SK-N-SH (cell line): ENCODE data around the gene ASPSCR1. TPM values are rescaled to one million over a fixed set of nuclear protein-coding genes. Genes with fewer than 3 reads are reported as not detected.

ENCODE experiments used
- CTCF ChIA-PET: fragments of 300-600, 350-600 bp; formaldehyde crosslinking; extraction: SDS; loops from one replicate; lab custom pipeline; 2021; lab: Yijun Ruan, JAX
- POLR2A ChIA-PET: fragments of 350-600 bp; sonication (Branson Sonifier 250); formaldehyde crosslinking; extraction: SDS; loops from one replicate; lab custom pipeline; 2020; ENCODE audit warnings: antibody characterized with exemption, inconsistent platforms; lab: Yijun Ruan, JAX
- DNase-seq: peaks from one replicate; pipeline ENCODE4 v3.0.0; 2012
- H2AFZ ChIP-seq: fragments of 200-600 bp; sonication (generic); 2 replicates; pipeline ENCODE4 v1.8.1; 2016; ENCODE audit warnings: antibody characterized with exemption, mild to moderate bottlenecking, low read depth
- H3F3A ChIP-seq: fragments of 200-600 bp; sonication (generic); replicated peaks from 2 replicates; pipeline ENCODE3; 2016; ENCODE audit warnings: antibody characterized with exemption, mild to moderate bottlenecking; ENCODE audit not compliant: insufficient read depth
- H3K27ac ChIP-seq, 2 experiments: fragments of 200-500 bp in 1 of 2; fragments of 200-600 bp in 1 of 2; sonication (Bioruptor generic) in 1 of 2; sonication (generic), shearing (Covaris generic) in 1 of 2; 2 replicates each; pipeline versions ENCODE4 v1.5.1 to v1.6.1; 2014 to 2016; ENCODE audit warnings: low read depth in 2 of 2, inconsistent platforms in 1 of 2, low read length in 1 of 2, mild to moderate bottlenecking in 1 of 2, mixed read lengths in 1 of 2
- H3K27me3 ChIP-seq: fragments of 200-600 bp; sonication (generic), shearing (Covaris generic); 2 replicates; pipeline ENCODE4 v1.6.1; 2016; ENCODE audit warnings: mixed run types; ENCODE audit not compliant: insufficient read depth
- H3K36me3 ChIP-seq, 2 experiments: fragments of 200-500 bp in 1 of 2; fragments of 200-600 bp in 1 of 2; sonication (Bioruptor generic) in 1 of 2; sonication (generic) in 1 of 2; replicated peaks in 1 of 2; 2 replicates each; pipeline versions ENCODE3 to v1.5.1; 2014 to 2016; ENCODE audit warnings: low read length in 1 of 2, mild to moderate bottlenecking in 1 of 2; ENCODE audit not compliant: insufficient read depth in 2 of 2, control insufficient read depth in 1 of 2
- H3K4me1 ChIP-seq, 2 experiments: fragments of 200-500 bp in 1 of 2; fragments of 200-600 bp in 1 of 2; sonication (Bioruptor generic) in 1 of 2; sonication (generic), shearing (Covaris generic) in 1 of 2; 2 replicates each; pipeline versions ENCODE4 v1.5.1 to v1.6.1; 2014 to 2016; ENCODE audit warnings: low read depth in 1 of 2, low read length in 1 of 2, mixed run types in 1 of 2; ENCODE audit not compliant: insufficient read depth in 2 of 2, control insufficient read depth in 1 of 2
- H3K4me2 ChIP-seq: fragments of 200-600 bp; sonication (generic), shearing (Covaris generic); 2 replicates; pipeline ENCODE4 v1.6.1; 2017; ENCODE audit warnings: mixed run types
- H3K4me3 ChIP-seq, 2 experiments: fragments of 200-500 bp in 1 of 2; fragments of 200-600 bp in 1 of 2; sonication (Bioruptor generic) in 1 of 2; sonication (generic), shearing (Covaris generic) in 1 of 2; 2 replicates each; pipeline versions ENCODE4 v1.5.1 to v1.8.1; 2014 to 2016; ENCODE audit warnings: low read depth in 2 of 2, inconsistent platforms in 1 of 2, low read length in 1 of 2, mild to moderate bottlenecking in 1 of 2, mixed read lengths in 1 of 2, moderate library complexity in 1 of 2
- H3K79me2 ChIP-seq: fragments of 200-600 bp; sonication (generic); 2 replicates; pipeline ENCODE4 v1.8.1; 2017; ENCODE audit warnings: mild to moderate bottlenecking; ENCODE audit not compliant: insufficient read depth
- H3K9ac ChIP-seq: fragments of 200-600 bp; sonication (generic); 2 replicates; pipeline ENCODE4 v1.6.1; 2017; ENCODE audit warnings: mixed run types
- H3K9me2 ChIP-seq: fragments of 200-600 bp; sonication (generic); 2 replicates; pipeline ENCODE4 v1.6.1; 2017; ENCODE audit warnings: mixed run types
- H3K9me3 ChIP-seq: fragments of 200-600 bp; sonication (generic); 2 replicates; pipeline ENCODE4 v1.6.1; 2017; ENCODE audit warnings: mixed run types, mild to moderate bottlenecking, moderate library complexity
- H4K20me1 ChIP-seq: fragments of 200-600 bp; sonication (generic); 2 replicates; pipeline ENCODE4 v1.6.1; 2017; ENCODE audit warnings: mild to moderate bottlenecking, mixed run types; ENCODE audit not compliant: insufficient read depth
- CHD2 ChIP-seq: fragments of 150-350 bp; IDR thresholded peaks from 2 replicates; pipeline ENCODE4 v1.6.1; 2018; ENCODE audit warnings: low read length; ENCODE audit not compliant: partially characterized antibody
- EP300 ChIP-seq, 2 experiments: IDR thresholded peaks; 2 replicates each; pipeline versions ENCODE4 v1.4.0 to v1.6.1; 2012; ENCODE audit warnings: borderline replicate concordance in 1 of 2, low read depth in 1 of 2, low read length in 1 of 2
- FOXJ3 ChIP-seq: sonication (generic); formaldehyde crosslinking; IDR thresholded peaks from 2 replicates; pipeline ENCODE4 v1.5.1; 2020; ENCODE audit warnings: mild to moderate bottlenecking, missing genetic modification reagents
- MAX ChIP-seq: IDR thresholded peaks from 2 replicates; pipeline ENCODE4 v1.4.0; 2012; ENCODE audit warnings: low read depth
- MEF2A ChIP-seq: IDR thresholded peaks from 2 replicates; pipeline ENCODE4 v1.4.0; 2012; ENCODE audit warnings: low read depth, borderline replicate concordance
- NFIC ChIP-seq: IDR thresholded peaks from 2 replicates; pipeline ENCODE4 v1.4.0; 2012; ENCODE audit warnings: borderline replicate concordance
- NRF1 ChIP-seq: IDR thresholded peaks from 2 replicates; pipeline ENCODE4 v1.6.1; 2012; ENCODE audit warnings: low read depth, mild to moderate bottlenecking, low read length
- RAD21 ChIP-seq: IDR thresholded peaks from 2 replicates; pipeline ENCODE4 v1.6.1; 2012; ENCODE audit warnings: mild to moderate bottlenecking, low read length
- RCOR1 ChIP-seq: fragments of 150-350 bp; IDR thresholded peaks from 2 replicates; pipeline ENCODE4 v1.6.1; 2017; ENCODE audit warnings: antibody characterized with exemption, low read length
- TAF1 ChIP-seq: IDR thresholded peaks from 2 replicates; pipeline ENCODE4 v1.6.1; 2012; ENCODE audit warnings: low read depth, mild to moderate bottlenecking, low read length, moderate library complexity, borderline replicate concordance
- USF1 ChIP-seq: IDR thresholded peaks from 2 replicates; pipeline ENCODE4 v1.4.0; 2012; ENCODE audit warnings: low read depth, borderline replicate concordance
- YY1 ChIP-seq: IDR thresholded peaks from 2 replicates; pipeline ENCODE4 v1.4.0; 2012; ENCODE audit warnings: low read depth, mild to moderate bottlenecking
- ZBTB33 ChIP-seq: IDR thresholded peaks from 2 replicates; pipeline ENCODE4 v1.4.0; 2012; ENCODE audit warnings: low read depth, borderline replicate concordance
- WGBS: methylation state at CpG from one replicate; pipeline ENCODE4 v1.1.6; 2017; ENCODE audit warnings: low lambda C conversion rate; 5-methylcytosine and 5-hydroxymethylcytosine counted together
- polyA plus RNA-seq, 3 experiments: library from polyadenylated mRNA; depleted of rRNA; stranded (reverse); fragments of >200 nt; gene quantifications; 2 replicates each; pipeline ENCODE4 v1.2.3, GENCODE V29; 2012

ASPSCR1 gene
- polyA plus RNA-seq, 1 of the 3 experiments (the other 2 are of a cell fraction), result 36.2 TPM

- no peak for TF ChIP-seq USF1
- no peak for TF ChIP-seq MEF2A
- TF ChIP-seq NFIC, result no peak
- TF ChIP-seq ZBTB33, result no peak
- peak; percentile 68; the same call in 1 of the 2 replicates for TF ChIP-seq RCOR1
- TF ChIP-seq TAF1, result no peak
- no peak for TF ChIP-seq EP300 (IDR thresholded peaks at IDR 0.05; ENCODE audit: borderline replicate concordance in 1 of 2, low read depth in 1 of 2, low read length in 1 of 2)
- TF ChIP-seq CHD2, result peak; percentile 64
- no peak for TF ChIP-seq FOXJ3 (CRISPR knock-in tag)
- no peak; the same call in 1 of the 2 replicates for TF ChIP-seq NRF1
These were observed 43.9 kb downstream of the ASPSCR1 start (continued) for GRCh38 chr17:82021107-82021899.

GRCh38 chr17:82021900-82022309 lies 44.5 kb downstream of the ASPSCR1 start:
- Histone ChIP-seq H3K79me2 (peaks cover 36% of the 10 kb centered on the region), H3K9me2 (no peaks in the 10 kb centered on the region), H2AFZ (no peak overlapping the region), H3K9me3 (no peaks in the 10 kb centered on the region), H3K4me1 (peaks cover 18 to 36% of the 10 kb centered on the region in 2 experiments; a peak in 3 of 4 replicates), H3K27ac (peak overlapping the region; percentile 41), H3F3A (peaks cover 32% of the 10 kb centered on the region), H3K36me3 (peaks cover 7 to 20% of the 10 kb centered on the region in 2 experiments), H3K27me3 (no peaks in the 10 kb centered on the region), H3K4me2 (peak overlapping the region; percentile 99), H3K4me3 (peak overlapping the region; percentile 88 to 92), H3K9ac (peak overlapping the region; percentile 86), H4K20me1 (peaks cover 17% of the 10 kb centered on the region)
- WGBS, result 4% methylated on average over 8 of the region's 10 CpGs
- ChIA-PET POLR2A (interaction anchor here (0.6 to 4.2 kb wide), 9 partner anchors 9 to 106 kb away, joined by 3 to 41 read pairs (median 7); partner anchors contain the start of genes DCXR, FASN, NOTUM and RAC3), CTCF (interaction anchor here (0.8 to 35.7 kb wide), 29 partner anchors 9 to 769 kb away, joined by 3 to 1216 read pairs (median 11); partner anchors contain the start of genes ARHGDIA, ARL16, ASPSCR1 and DCXR)
- no peak for DNase-seq
- TF ChIP-seq NFIC, result no peak
- no peak for TF ChIP-seq FOXJ3 (CRISPR knock-in tag)
- TF ChIP-seq CHD2, result no peak
- TF ChIP-seq EP300 (IDR thresholded peaks at IDR 0.05; ENCODE audit: borderline replicate concordance in 1 of 2, low read depth in 1 of 2, low read length in 1 of 2), result no peak
- TF ChIP-seq YY1, result no peak
- no peak for TF ChIP-seq RAD21
- TF ChIP-seq MAX, result no peak
- no peak for TF ChIP-seq NRF1
